GM12873 (cell line): ENCODE results near the gene VEZF1.

Experiments
- CTCF ChIP-seq: IDR thresholded peaks from 2 replicates; pipeline ENCODE4 v1.5.1; 2012; ENCODE audit warnings: low read depth, mild to moderate bottlenecking, moderate library complexity, low read length, control low read depth; ENCODE audit not compliant: insufficient read depth; ENCODE audit errors: missing control alignments

Gene VEZF1

GRCh38 chr17:57949649-57950048 is 38.4 kb downstream of the VEZF1 start:
- no peak for TF ChIP-seq CTCF

GRCh38 chr17:57948555-57949420 is 39.3 kb downstream of the VEZF1 start:
- TF ChIP-seq CTCF: no peak

- no peak for TF ChIP-seq CTCF
Observed at GRCh38 chr17:57948169-57948554, 39.9 kb downstream of the VEZF1 start.

GRCh38 chr17:57947369-57947768 is 40.7 kb downstream of the VEZF1 start:
- TF ChIP-seq CTCF: no peak

GRCh38 chr17:57946798-57947358 is 41.2 kb downstream of the VEZF1 start:
- TF ChIP-seq CTCF: no peak

- TF ChIP-seq CTCF: no peak
Observed at GRCh38 chr17:57945996-57946797, 41.9 kb downstream of the VEZF1 start.

GRCh38 chr17:57944908-57945307 is 43.1 kb downstream of the VEZF1 start:
- TF ChIP-seq CTCF: no peak
